SK-N-SH (cell line): Measurements from ENCODE around the gene PIK3R1.

Experiments
- CTCF ChIP-seq: fragments of 200-600 bp; sonication (generic); IDR thresholded peaks from 2 replicates; pipeline ENCODE4 v1.6.1; 2017; ENCODE audit warnings: antibody characterized with exemption, mild to moderate bottlenecking, moderate library complexity
- NRF1 ChIP-seq: IDR thresholded peaks from 2 replicates; pipeline ENCODE4 v1.6.1; 2012; ENCODE audit warnings: low read depth, mild to moderate bottlenecking, low read length

GRCh38 chr5:68292316-68292715 lies 76.8 kb downstream of the PIK3R1 start:
- TF ChIP-seq CTCF = no peak
- TF ChIP-seq NRF1 = no peak
